Measurements from ENCODE around the gene PRDM7. TPM values are rescaled to one million over a fixed set of nuclear protein-coding genes. Genes with fewer than 3 reads are reported as not detected.
"Not testable (repeated sequence)": the region's sequence is repeated elsewhere in the genome, so short reads cannot be mapped to it uniquely, and the experiment has no call there.

Gene PRDM7
- polyA plus RNA-seq, 1 donor: not detected

- WGBS (ENCODE audit: insufficient coverage, low lambda C conversion rate): no CpG with 5 or more reads among the region's 13 CpGs
- H3K4me1 ChIP-seq (ENCODE audit: control insufficient read depth, insufficient read depth, low read length): no peaks in the 10 kb centered on the region
- no peaks in the 10 kb centered on the region for H3K9me3 ChIP-seq (ENCODE audit: control insufficient read depth, low read depth, low read length)
- no peaks in the 10 kb centered on the region for H3K36me3 ChIP-seq (ENCODE audit: control insufficient read depth, insufficient read depth, low read length)
- H3K27ac ChIP-seq (ENCODE audit: low read length): no peak overlapping the region
- no peak overlapping the region for H3K4me3 ChIP-seq (ENCODE audit: low read length)
- H3K27me3 ChIP-seq (ENCODE audit: control insufficient read depth, insufficient read depth, low read length): peaks cover 1% of the 10 kb centered on the region
- DNase-seq: no peak
Measured at GRCh38 chr16:90012991-90013745, 64.0 kb downstream of the PRDM7 start.

GRCh38 chr16:90011908-90012501 lies 65.1 kb downstream of the PRDM7 start:
- H3K9me3 ChIP-seq (ENCODE audit: control insufficient read depth, low read depth, low read length): no peaks in the 10 kb centered on the region
- no peaks in the 10 kb centered on the region for H3K36me3 ChIP-seq (ENCODE audit: control insufficient read depth, insufficient read depth, low read length)
- DNase-seq: no peak
- no peaks in the 10 kb centered on the region for H3K4me1 ChIP-seq (ENCODE audit: control insufficient read depth, insufficient read depth, low read length)
- WGBS (ENCODE audit: insufficient coverage, low lambda C conversion rate): no CpG with 5 or more reads among the region's 12 CpGs
- no peak overlapping the region for H3K4me3 ChIP-seq (ENCODE audit: low read length)
- H3K27ac ChIP-seq (ENCODE audit: low read length): no peak overlapping the region
- no peaks in the 10 kb centered on the region for H3K27me3 ChIP-seq (ENCODE audit: control insufficient read depth, insufficient read depth, low read length)

- Histone ChIP-seq H3K4me1 (ENCODE audit: control insufficient read depth, insufficient read depth, low read length) (no peaks in the 10 kb centered on the region), H3K27ac (ENCODE audit: low read length) (no peak overlapping the region), H3K36me3 (ENCODE audit: control insufficient read depth, insufficient read depth, low read length) (no peaks in the 10 kb centered on the region), H3K9me3 (ENCODE audit: control insufficient read depth, low read depth, low read length) (no peaks in the 10 kb centered on the region), H3K27me3 (ENCODE audit: control insufficient read depth, insufficient read depth, low read length) (no peaks in the 10 kb centered on the region), H3K4me3 (ENCODE audit: low read length) (no peak overlapping the region)
- WGBS (ENCODE audit: insufficient coverage, low lambda C conversion rate): no CpG with 5 or more reads among the region's 11 CpGs
- no peak for DNase-seq
Measured at GRCh38 chr16:90011508-90011819, 65.7 kb downstream of the PRDM7 start.

DNA sequence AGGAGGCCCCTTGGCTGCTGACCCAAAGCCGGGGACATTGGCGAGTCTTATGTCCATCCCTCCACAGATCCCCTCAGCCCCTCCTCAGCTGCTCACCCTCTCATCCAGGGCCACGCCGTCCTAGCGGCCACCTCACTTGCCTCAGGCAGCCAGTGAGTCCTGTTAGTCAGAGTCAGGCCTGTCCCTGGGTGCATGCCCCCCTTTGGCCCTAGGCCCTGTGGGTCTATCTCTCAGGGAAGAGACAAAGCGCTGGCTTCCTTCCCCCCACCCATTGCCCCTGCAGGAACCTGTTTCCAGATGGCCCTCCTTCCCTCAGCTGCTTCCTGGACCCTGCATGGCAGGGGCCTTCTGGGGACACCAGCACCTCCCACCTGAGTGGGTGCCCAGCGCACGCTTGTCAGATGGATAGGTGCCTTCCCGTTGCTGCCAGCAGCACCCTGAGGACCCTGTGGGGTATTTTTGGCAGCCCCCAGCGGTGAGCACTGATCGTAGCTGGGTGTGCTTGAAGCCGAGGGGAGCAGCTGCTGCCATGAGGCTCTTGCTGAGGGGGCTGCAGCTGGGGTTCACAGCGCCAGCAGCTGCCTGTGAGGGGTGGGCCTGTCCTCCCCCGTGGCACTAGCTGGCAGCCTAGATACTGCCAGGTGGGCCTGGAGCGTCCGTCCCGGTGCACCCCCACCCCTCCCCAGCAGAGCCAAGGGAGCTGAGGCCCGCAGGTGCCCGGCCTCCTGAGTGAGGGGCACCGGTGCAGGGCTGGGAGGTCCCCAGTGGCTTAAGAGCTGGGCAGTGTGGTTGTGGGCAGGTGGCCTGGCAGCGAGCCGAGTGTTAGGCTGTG lies 66.2 kb downstream of the PRDM7 start:
- WGBS (ENCODE audit: insufficient coverage, low lambda C conversion rate): no CpG with 5 or more reads among the region's 22 CpGs

DNA sequence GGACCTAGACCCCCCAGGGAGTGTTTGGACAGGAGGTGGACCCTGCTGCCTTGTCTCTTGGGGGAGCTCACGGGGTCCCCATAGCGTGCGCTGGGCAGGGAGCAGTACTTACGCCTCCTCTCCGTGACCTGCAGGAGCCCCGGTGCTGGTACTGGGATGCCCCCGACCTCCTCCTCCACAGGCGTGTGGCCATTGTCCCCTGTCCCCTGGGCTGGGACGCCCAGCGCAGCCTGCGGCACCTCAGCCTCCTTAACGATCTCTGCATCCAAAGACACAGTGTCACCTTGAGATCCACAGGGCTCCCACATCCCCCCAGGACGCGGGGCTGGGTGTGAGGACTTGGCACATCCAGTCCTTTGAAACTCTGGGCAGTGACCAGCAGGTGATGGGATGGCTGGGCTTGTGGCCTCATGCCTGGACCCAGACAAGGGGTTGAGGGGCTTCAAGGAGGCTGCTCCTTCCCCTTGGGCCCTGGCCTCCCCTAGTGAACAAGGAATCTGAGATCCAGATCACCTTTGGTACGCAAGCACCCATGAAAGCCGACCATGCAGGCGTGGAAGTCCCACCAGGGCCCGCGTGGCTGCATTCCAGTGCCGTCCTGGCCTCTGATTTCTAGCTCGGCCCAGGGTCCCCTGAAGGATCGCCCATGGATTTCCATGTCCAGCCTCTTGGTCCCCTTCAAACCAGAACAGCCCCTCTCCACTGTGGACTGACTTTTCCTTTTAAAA lies 67.8 kb downstream of the PRDM7 start:
- H3K4me1 ChIP-seq (ENCODE audit: control insufficient read depth, insufficient read depth, low read length): no peaks in the 10 kb centered on the region
- WGBS (ENCODE audit: insufficient coverage, low lambda C conversion rate): no CpG with 5 or more reads among the region's 22 CpGs
- H3K36me3 ChIP-seq (ENCODE audit: control insufficient read depth, insufficient read depth, low read length): no peaks in the 10 kb centered on the region
- no peaks in the 10 kb centered on the region for H3K27me3 ChIP-seq (ENCODE audit: control insufficient read depth, insufficient read depth, low read length)
- H3K27ac ChIP-seq (ENCODE audit: low read length): no peak overlapping the region
- DNase-seq: no peak
- no peaks in the 10 kb centered on the region for H3K9me3 ChIP-seq (ENCODE audit: control insufficient read depth, low read depth, low read length)
- no peak overlapping the region for H3K4me3 ChIP-seq (ENCODE audit: low read length)

More for the DNA sequence above, 66.2 kb downstream of the PRDM7 start:
- Histone ChIP-seq H3K36me3 (ENCODE audit: control insufficient read depth, insufficient read depth, low read length) (no peaks in the 10 kb centered on the region), H3K27me3 (ENCODE audit: control insufficient read depth, insufficient read depth, low read length) (no peaks in the 10 kb centered on the region), H3K4me1 (ENCODE audit: control insufficient read depth, insufficient read depth, low read length) (no peaks in the 10 kb centered on the region), H3K27ac (ENCODE audit: low read length) (no peak overlapping the region), H3K4me3 (ENCODE audit: low read length) (no peak overlapping the region), H3K9me3 (ENCODE audit: control insufficient read depth, low read depth, low read length) (no peaks in the 10 kb centered on the region)
- no peak for DNase-seq

- no peak overlapping the region for H3K27ac ChIP-seq (ENCODE audit: low read length)
- H3K4me1 ChIP-seq (ENCODE audit: control insufficient read depth, insufficient read depth, low read length): no peaks in the 10 kb centered on the region
- H3K4me3 ChIP-seq (ENCODE audit: low read length): no peak overlapping the region
- H3K9me3 ChIP-seq (ENCODE audit: control insufficient read depth, low read depth, low read length): no peaks in the 10 kb centered on the region
- WGBS (ENCODE audit: insufficient coverage, low lambda C conversion rate): no CpG with 5 or more reads among the region's 13 CpGs
- no peaks in the 10 kb centered on the region for H3K27me3 ChIP-seq (ENCODE audit: control insufficient read depth, insufficient read depth, low read length)
- H3K36me3 ChIP-seq (ENCODE audit: control insufficient read depth, insufficient read depth, low read length): no peaks in the 10 kb centered on the region
- no peak for DNase-seq
Measured at GRCh38 chr16:90008708-90009145, 68.4 kb downstream of the PRDM7 start.

DNA sequence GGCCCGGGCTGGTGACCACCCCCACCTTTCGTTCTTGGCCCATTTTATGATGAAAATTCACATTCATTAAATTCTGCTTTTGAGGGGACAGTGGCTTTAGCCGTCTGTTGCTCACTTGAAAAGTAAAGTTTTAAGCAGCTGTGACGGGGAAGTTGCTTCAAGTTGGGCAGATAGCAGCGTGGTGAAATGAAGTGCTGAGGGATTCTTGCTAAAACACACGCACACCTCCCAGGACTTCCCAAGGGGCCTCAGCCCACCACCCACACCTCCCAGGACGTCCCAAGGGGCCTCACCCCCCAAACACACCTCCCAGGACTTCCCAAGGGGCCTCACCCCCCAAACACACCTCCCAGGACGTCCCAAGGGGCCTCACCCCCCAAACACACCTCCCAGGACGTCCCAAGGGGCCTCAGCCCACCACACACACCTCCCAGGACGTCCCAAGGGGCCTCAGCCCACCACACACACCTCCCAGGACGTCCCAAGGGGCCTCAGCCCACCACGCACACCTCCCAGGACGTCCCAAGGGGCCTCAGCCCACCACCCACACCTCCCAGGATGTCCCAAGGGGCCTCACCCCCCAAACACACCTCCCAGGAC lies 69.4 kb downstream of the PRDM7 start:
- not testable (repeated sequence) for H3K4me1 ChIP-seq (ENCODE audit: control insufficient read depth, insufficient read depth, low read length); H3K27me3 ChIP-seq (ENCODE audit: control insufficient read depth, insufficient read depth, low read length); H3K27ac ChIP-seq (ENCODE audit: low read length); DNase-seq; H3K9me3 ChIP-seq (ENCODE audit: control insufficient read depth, low read depth, low read length); H3K36me3 ChIP-seq (ENCODE audit: control insufficient read depth, insufficient read depth, low read length); H3K4me3 ChIP-seq (ENCODE audit: low read length)
- WGBS (ENCODE audit: insufficient coverage, low lambda C conversion rate): no CpG with 5 or more reads among the region's 13 CpGs

DNA sequence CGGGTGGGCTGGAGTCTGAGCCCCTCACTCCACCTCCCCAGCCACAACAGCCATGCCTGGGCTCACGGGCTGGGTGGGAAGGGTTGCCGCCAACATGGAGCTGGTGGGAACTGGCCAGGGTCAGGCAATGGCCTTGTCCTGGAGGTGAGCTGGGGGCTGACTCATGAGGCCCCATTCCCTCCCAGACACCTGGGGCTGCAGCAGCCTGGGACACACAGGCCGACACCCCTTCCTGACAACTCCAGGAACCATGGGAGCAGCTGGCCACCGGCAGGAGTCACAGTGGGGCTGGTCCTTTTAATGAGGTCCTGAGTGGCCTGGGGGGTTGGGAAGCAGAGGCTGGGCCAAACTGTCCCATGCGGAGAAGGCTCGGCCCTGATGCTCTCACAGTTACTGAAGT lies 70.1 kb downstream of the PRDM7 start:
- Histone ChIP-seq H3K4me1 (ENCODE audit: control insufficient read depth, insufficient read depth, low read length) (no peaks in the 10 kb centered on the region), H3K9me3 (ENCODE audit: control insufficient read depth, low read depth, low read length) (no peaks in the 10 kb centered on the region), H3K4me3 (ENCODE audit: low read length) (no peak overlapping the region), H3K27ac (ENCODE audit: low read length) (no peak overlapping the region), H3K36me3 (ENCODE audit: control insufficient read depth, insufficient read depth, low read length) (no peaks in the 10 kb centered on the region), H3K27me3 (ENCODE audit: control insufficient read depth, insufficient read depth, low read length) (no peaks in the 10 kb centered on the region)
- DNase-seq: no peak
- no CpG with 5 or more reads among the region's 7 CpGs for WGBS (ENCODE audit: insufficient coverage, low lambda C conversion rate)

All from large intestine (tissue), 3 donors.